ENCODE measurements around the gene PMPCA. TPM values are rescaled to one million over a fixed set of nuclear protein-coding genes. Genes with fewer than 3 reads are reported as not detected.

The PMPCA gene
- total RNA-seq, 4 donors from 2014 or later, result 28.8 to 48.2 (median 39.0) TPM

DNA sequence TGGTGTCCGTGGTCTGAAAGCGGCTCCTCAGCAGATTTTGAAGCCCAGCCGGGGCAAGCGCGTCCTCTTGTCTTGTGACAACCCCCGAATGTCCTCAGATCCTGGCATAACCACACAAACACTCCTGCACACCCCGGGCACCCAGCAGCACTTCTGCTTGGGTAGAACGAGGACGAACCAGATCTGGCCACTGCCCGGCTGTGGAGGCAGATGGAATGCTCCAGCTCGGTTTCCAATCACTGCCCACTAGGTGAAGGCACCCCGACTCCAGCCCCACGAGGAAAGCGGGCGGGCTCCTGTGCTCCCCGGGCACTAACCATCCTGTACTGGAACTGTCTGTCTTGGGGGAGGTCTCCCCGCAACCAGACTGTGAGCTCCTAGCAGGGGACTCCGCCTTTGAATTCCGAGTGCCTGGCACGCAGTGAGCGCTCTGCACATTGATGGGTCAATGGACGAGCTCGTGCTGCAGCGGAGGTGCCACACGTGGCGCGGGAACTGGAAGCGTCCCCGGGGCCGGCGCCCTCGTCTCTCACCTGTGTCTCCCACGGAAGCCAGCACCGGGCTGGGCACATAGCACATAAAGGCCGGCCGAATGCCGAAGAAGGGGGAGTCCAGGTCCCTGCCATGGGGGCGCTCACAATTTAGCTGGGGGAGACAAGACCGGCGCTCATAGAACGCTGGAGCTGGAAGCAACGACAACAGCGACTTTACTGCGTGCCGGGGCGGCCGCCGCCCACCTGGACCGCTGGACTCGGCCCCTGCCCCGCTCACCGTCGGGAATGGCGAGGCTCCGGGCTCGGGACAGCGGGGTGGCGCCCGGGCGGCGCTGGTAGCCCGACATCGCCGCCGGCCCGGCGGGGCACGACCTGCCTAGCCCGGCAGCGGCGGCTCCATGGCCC is 652 bp upstream of the PMPCA start:
- H3K9me3 ChIP-seq, result no peaks in the 10 kb centered on the region

DNA sequence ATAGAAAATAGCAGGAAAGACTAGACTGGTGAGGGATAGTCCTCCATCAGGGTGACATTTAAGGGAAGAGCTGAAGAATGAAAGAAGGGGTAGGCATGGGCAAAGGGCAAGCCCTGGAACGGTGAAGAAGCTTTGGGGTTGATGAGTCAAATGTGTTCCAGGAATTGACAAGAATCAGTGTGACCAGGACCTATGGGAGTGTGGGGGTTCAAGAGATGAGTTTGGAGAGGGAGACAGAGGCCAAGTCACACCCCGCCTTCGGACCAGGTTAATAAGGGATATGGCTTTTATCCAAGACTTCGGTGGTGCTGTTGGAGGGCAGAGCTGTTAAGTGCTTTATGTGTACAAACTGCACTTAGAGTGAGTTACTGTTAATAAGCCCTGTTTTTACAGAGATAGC is 920 bp downstream of the PMPCA start:
- TF ChIP-seq, protein P1, sequence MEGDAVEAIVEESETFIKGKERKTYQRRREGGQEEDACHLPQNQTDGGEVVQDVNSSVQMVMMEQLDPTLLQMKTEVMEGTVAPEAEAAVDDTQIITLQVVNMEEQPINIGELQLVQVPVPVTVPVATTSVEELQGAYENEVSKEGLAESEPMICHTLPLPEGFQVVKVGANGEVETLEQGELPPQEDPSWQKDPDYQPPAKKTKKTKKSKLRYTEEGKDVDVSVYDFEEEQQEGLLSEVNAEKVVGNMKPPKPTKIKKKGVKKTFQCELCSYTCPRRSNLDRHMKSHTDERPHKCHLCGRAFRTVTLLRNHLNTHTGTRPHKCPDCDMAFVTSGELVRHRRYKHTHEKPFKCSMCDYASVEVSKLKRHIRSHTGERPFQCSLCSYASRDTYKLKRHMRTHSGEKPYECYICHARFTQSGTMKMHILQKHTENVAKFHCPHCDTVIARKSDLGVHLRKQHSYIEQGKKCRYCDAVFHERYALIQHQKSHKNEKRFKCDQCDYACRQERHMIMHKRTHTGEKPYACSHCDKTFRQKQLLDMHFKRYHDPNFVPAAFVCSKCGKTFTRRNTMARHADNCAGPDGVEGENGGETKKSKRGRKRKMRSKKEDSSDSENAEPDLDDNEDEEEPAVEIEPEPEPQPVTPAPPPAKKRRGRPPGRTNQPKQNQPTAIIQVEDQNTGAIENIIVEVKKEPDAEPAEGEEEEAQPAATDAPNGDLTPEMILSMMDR (IDR thresholded peaks at IDR 0.05), result no peak
- no peak for TF ChIP-seq POLR2A (IDR thresholded peaks at IDR 0.05)
- H3K4me3 ChIP-seq (replicated peaks in 1 of 3), result peak overlapping the region; percentile 64 to 92 (median 85)
- H3K9me3 ChIP-seq, result no peaks in the 10 kb centered on the region
- H3K4me1 ChIP-seq, result peaks cover 17 to 21% of the 10 kb centered on the region in 2 donors
- DNase-seq, result no peak
- intact Hi-C loops (cut with DNase I), result no loop called here
- no peaks in the 10 kb centered on the region for H3K27me3 ChIP-seq
- peaks cover 31 to 36% of the 10 kb centered on the region in 2 donors for H3K36me3 ChIP-seq
- H3K27ac ChIP-seq, result no peak overlapping the region
- 37 to 45% methylated on average over 4 of the region's 4 CpGs for WGBS, 2 donors

More for the DNA sequence above, 652 bp upstream of the PMPCA start:
- TF ChIP-seq, protein P1 (IDR thresholded peaks at IDR 0.05), result no peak
- TF ChIP-seq POLR2A (IDR thresholded peaks at IDR 0.05), result no peak
- WGBS, 2 donors, result 14 to 39% methylated on average over 10 to 12 of the region's 71 CpGs
- intact Hi-C loops (cut with DNase I), result no loop called here
- Histone ChIP-seq H3K27ac (peak overlapping the region in 2 of 3 donors; percentile 38 to 52), H3K4me1 (peaks cover 17 to 21% of the 10 kb centered on the region in 2 donors), H3K4me3 (replicated peaks in 1 of 3) (peak overlapping the region in 2 of 3 donors; percentile 3 to 92), H3K27me3 (no peaks in the 10 kb centered on the region), H3K36me3 (peaks cover 21 to 29% of the 10 kb centered on the region in 2 donors)
- peak; percentile 52 to 58 for DNase-seq

DNA sequence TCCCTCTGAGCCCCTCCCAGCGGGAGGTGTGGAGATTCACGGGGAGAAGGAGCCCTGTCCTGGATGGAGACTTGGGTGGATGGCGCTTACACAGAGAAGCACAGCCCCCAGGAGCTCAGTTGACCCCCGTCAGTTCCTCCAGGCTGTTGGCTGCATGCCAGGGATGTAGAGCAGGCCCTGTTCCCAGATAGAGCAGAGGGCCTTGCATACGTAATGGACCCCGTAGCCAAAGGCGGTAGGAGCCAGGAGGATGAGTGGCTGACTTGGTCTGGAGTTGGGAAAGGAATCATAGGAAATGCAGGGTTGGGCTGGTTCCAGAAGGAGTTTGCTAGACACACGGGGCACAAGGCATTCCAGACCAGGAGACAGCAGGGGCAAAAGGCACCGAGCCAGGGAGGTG is 2.5 kb downstream of the PMPCA start:
- WGBS, 2 donors, result 70 to 72% methylated on average over 8 to 9 of the region's 9 CpGs
- intact Hi-C loops (cut with DNase I), result no loop called here
- Histone ChIP-seq H3K4me3 (replicated peaks in 1 of 3) (no peak overlapping the region), H3K27me3 (no peaks in the 10 kb centered on the region), H3K36me3 (peaks cover 41 to 52% of the 10 kb centered on the region in 2 donors), H3K27ac (no peak overlapping the region), H3K9me3 (no peaks in the 10 kb centered on the region), H3K4me1 (peaks cover 17 to 21% of the 10 kb centered on the region in 2 donors)
- DNase-seq, result no peak
- no peak for TF ChIP-seq POLR2A (IDR thresholded peaks at IDR 0.05)
- TF ChIP-seq, protein P1 (IDR thresholded peaks at IDR 0.05), result no peak

DNA sequence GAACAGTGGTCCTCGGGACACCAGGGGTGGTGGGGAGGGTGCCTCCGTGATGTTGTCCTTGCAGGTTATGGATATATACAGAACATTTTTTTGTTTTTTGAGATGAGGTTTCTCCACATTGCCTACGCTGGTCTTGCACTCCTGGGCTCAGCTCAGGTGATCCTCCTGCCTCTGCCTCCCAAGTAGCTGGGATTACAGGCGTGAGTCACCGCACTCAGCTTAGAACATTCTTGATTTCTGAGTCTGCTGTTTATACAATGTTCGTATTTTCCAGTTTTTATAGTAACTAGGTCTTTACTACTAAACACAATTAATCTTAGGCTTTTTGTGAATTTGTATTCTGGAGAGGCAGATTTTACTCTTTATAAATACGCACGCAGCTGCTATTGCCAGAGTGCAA is 6.0 kb downstream of the PMPCA start:
- DNase-seq, result no peak
- H3K4me3 ChIP-seq (replicated peaks in 1 of 3), result no peak overlapping the region
- intact Hi-C loops (cut with DNase I), result no loop called here
- peaks cover under 1 to 9% of the 10 kb centered on the region in 2 donors for H3K4me1 ChIP-seq
- WGBS, 2 donors, result 97 to 100% methylated on average over 8 of the region's 8 CpGs
- TF ChIP-seq, protein P1 (IDR thresholded peaks at IDR 0.05), result no peak
- no peak for TF ChIP-seq POLR2A (IDR thresholded peaks at IDR 0.05)
- no peak overlapping the region for H3K27ac ChIP-seq
- H3K9me3 ChIP-seq, result no peaks in the 10 kb centered on the region
- peaks cover 70 to 78% of the 10 kb centered on the region in 2 donors for H3K36me3 ChIP-seq
- H3K27me3 ChIP-seq, result no peaks in the 10 kb centered on the region

DNA sequence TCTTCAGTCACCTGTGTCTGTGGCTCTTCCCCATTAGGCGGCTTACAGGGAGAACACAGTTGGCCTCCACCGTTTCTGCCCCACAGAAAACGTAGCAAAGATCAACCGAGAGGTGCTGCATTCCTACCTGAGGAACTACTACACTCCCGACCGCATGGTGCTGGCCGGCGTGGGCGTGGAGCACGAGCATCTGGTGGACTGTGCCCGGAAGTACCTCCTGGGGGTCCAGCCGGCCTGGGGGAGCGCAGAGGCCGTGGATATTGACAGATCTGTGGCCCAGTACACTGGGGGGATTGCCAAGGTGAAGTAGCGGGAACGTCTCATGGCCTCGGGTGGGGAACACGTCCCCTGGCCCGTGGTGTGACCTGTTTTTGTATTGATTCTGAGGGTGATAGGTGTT is 6.5 kb downstream of the PMPCA start:
- intact Hi-C loops (cut with DNase I), result no loop called here
- H3K4me1 ChIP-seq, result peaks cover 0 to 4% of the 10 kb centered on the region in 2 donors
- no peak overlapping the region for H3K27ac ChIP-seq
- 92 to 94% methylated on average over 19 of the region's 19 CpGs for WGBS, 2 donors
- TF ChIP-seq POLR2A (IDR thresholded peaks at IDR 0.05), result no peak
- TF ChIP-seq, protein P1 (IDR thresholded peaks at IDR 0.05), result no peak
- DNase-seq, result no peak
- H3K27me3 ChIP-seq, result no peaks in the 10 kb centered on the region
- H3K36me3 ChIP-seq, result peaks cover 71 to 83% of the 10 kb centered on the region in 2 donors
- H3K9me3 ChIP-seq, result no peaks in the 10 kb centered on the region
- H3K4me3 ChIP-seq (replicated peaks in 1 of 3), result no peak overlapping the region
